NB4 (cell line): ENCODE results near the gene SCAP.

Experiments used
- MYC ChIP-seq: IDR thresholded peaks from 2 replicates; pipeline ENCODE4 v1.6.1; 2011; ENCODE audit warnings: low read depth, low read length
- POLR2A ChIP-seq: IDR thresholded peaks from 2 replicates; pipeline ENCODE4 v1.6.1; 2011; ENCODE audit warnings: mild to moderate bottlenecking; ENCODE audit not compliant: insufficient read length; ENCODE audit errors: extremely low read depth
- TF ChIP-seq, protein P1 (sequence below): IDR thresholded peaks from one replicate; pipeline ENCODE4 v1.5.1; 2012; ENCODE audit warnings: low read depth, low read length
- TF ChIP-seq, protein P2 (sequence below): IDR thresholded peaks from 2 replicates; pipeline ENCODE4 v1.6.1; 2011; ENCODE audit warnings: low read depth, low read length

DNA sequence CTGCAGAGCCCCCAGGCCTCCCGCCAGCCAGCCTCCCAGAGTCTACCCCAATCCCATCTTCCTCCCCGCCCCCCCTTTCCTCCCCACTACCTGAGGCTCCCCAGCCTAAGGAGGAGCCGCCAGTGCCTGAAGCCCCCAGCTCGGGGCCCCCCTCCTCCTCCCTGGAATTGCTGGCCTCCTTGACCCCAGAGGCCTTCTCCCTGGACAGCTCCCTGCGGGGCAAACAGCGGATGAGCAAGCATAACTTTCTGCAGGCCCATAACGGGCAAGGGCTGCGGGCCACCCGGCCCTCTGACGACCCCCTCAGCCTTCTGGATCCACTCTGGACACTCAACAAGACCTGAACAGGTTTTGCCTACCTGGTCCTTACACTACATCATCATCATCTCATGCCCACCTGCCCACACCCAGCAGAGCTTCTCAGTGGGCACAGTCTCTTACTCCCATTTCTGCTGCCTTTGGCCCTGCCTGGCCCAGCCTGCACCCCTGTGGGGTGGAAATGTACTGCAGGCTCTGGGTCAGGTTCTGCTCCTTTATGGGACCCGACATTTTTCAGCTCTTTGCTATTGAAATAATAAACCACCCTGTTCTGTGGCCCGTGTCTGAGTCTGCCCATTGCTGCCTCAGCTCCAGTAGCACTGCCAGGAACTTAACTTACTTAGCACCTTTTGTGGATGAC lies 62.8 kb downstream of the SCAP start:
- TF ChIP-seq, protein P1, sequence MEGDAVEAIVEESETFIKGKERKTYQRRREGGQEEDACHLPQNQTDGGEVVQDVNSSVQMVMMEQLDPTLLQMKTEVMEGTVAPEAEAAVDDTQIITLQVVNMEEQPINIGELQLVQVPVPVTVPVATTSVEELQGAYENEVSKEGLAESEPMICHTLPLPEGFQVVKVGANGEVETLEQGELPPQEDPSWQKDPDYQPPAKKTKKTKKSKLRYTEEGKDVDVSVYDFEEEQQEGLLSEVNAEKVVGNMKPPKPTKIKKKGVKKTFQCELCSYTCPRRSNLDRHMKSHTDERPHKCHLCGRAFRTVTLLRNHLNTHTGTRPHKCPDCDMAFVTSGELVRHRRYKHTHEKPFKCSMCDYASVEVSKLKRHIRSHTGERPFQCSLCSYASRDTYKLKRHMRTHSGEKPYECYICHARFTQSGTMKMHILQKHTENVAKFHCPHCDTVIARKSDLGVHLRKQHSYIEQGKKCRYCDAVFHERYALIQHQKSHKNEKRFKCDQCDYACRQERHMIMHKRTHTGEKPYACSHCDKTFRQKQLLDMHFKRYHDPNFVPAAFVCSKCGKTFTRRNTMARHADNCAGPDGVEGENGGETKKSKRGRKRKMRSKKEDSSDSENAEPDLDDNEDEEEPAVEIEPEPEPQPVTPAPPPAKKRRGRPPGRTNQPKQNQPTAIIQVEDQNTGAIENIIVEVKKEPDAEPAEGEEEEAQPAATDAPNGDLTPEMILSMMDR: no peak
- TF ChIP-seq POLR2A (no peak), MYC (no peak)
- TF ChIP-seq, protein P2, sequence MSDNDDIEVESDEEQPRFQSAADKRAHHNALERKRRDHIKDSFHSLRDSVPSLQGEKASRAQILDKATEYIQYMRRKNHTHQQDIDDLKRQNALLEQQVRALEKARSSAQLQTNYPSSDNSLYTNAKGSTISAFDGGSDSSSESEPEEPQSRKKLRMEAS: no peak
